Measurements from ENCODE around the gene PPEF1. TPM values are rescaled to one million over a fixed set of nuclear protein-coding genes. Genes with fewer than 3 reads are reported as not detected.
"Not testable (repeated sequence)": the region's sequence is repeated elsewhere in the genome, so short reads cannot be mapped to it uniquely, and the experiment has no call there.

The PPEF1 gene
- total RNA-seq, 1 donor from 2014 or later: 0.58 TPM

GRCh38 chrX:18757956-18758932 lies 50.8 kb downstream of the PPEF1 start:
- H3K36me3 ChIP-seq: no peaks in the 10 kb centered on the region
- no peak overlapping the region for H3K4me3 ChIP-seq
- intact Hi-C loops (cut with micrococcal nuclease): no loop called here
- H3K27ac ChIP-seq (replicated peaks): no peak overlapping the region
- TF ChIP-seq CTCF (IDR thresholded peaks at IDR 0.05; ENCODE audit: borderline replicate concordance): no peak
- H3K27me3 ChIP-seq (ENCODE audit: low read depth): no peaks in the 10 kb centered on the region
- H3K4me1 ChIP-seq: no peaks in the 10 kb centered on the region
- H3K9me3 ChIP-seq (replicated peaks): no peaks in the 10 kb centered on the region
- no peak for DNase-seq

- H3K36me3 ChIP-seq: no peaks in the 10 kb centered on the region
- H3K27me3 ChIP-seq (ENCODE audit: low read depth): no peaks in the 10 kb centered on the region
- no peaks in the 10 kb centered on the region for H3K9me3 ChIP-seq (replicated peaks)
- no peak overlapping the region for H3K4me3 ChIP-seq
- H3K4me1 ChIP-seq: no peaks in the 10 kb centered on the region
- no peak for TF ChIP-seq CTCF (IDR thresholded peaks at IDR 0.05; ENCODE audit: borderline replicate concordance)
- no peak overlapping the region for H3K27ac ChIP-seq (replicated peaks)
- intact Hi-C loops (cut with micrococcal nuclease): no loop called here
- DNase-seq: no peak
These were observed 54.3 kb downstream of the PPEF1 start for GRCh38 chrX:18761750-18762149.

DNA sequence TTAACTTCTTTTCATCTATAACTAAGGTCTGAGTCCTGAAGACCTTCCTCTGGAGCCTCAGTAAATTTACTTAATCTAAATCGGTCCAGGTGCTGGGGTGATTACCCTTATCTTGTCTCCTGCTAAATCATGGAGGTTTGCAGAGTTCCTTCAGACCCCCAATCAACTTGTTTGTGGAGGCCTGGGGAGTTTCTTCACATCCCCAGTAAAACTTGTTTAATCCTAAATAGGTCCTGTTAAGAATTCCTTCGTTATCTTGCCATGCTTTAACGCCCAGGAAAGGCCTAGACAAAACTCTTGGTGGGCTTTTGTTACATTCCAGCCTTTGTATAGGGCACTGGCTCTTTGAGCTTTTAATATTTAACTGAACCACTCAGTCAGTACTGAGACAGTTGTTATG lies 55.7 kb downstream of the PPEF1 start:
- H3K36me3 ChIP-seq; DNase-seq; H3K27ac ChIP-seq (replicated peaks); H3K27me3 ChIP-seq (ENCODE audit: low read depth); H3K9me3 ChIP-seq (replicated peaks); H3K4me1 ChIP-seq; H3K4me3 ChIP-seq; intact Hi-C loops (cut with micrococcal nuclease): not testable (repeated sequence)

- H3K9me3 ChIP-seq (replicated peaks): peaks cover 11% of the 10 kb centered on the region
- intact Hi-C loops (cut with micrococcal nuclease): no loop called here
- no peaks in the 10 kb centered on the region for H3K36me3 ChIP-seq
These were observed 61.9 kb downstream of the PPEF1 start for GRCh38 chrX:18769364-18769763.

GRCh38 chrX:18769812-18770573 lies 62.5 kb downstream of the PPEF1 start:
- TF ChIP-seq CTCF (IDR thresholded peaks at IDR 0.05; ENCODE audit: borderline replicate concordance): peak; percentile 36
- H3K4me3 ChIP-seq: no peak overlapping the region
- H3K27ac ChIP-seq (replicated peaks): no peak overlapping the region
- intact Hi-C loops (cut with micrococcal nuclease): no loop called here
- peaks cover 11% of the 10 kb centered on the region for H3K9me3 ChIP-seq (replicated peaks)
- no peak for DNase-seq
- H3K27me3 ChIP-seq (ENCODE audit: low read depth): no peaks in the 10 kb centered on the region
- H3K4me1 ChIP-seq: no peaks in the 10 kb centered on the region
- no peaks in the 10 kb centered on the region for H3K36me3 ChIP-seq

More at GRCh38 chrX:18769364-18769763, 61.9 kb downstream of the PPEF1 start:
- TF ChIP-seq CTCF (IDR thresholded peaks at IDR 0.05; ENCODE audit: borderline replicate concordance): no peak
- no peak overlapping the region for H3K4me3 ChIP-seq
- no peaks in the 10 kb centered on the region for H3K27me3 ChIP-seq (ENCODE audit: low read depth)
- DNase-seq: no peak
- H3K27ac ChIP-seq (replicated peaks): no peak overlapping the region
- no peaks in the 10 kb centered on the region for H3K4me1 ChIP-seq
